DND-41 (cell line): ENCODE measurements around the gene MPL.

Experiments used
- ATAC-seq: fragments of 200-7000 bp; cut with Tn5 transposase; 3 replicates; pipeline ENCODE4 v1.9.1; 2021; ENCODE audit warnings: low read depth; ENCODE audit not compliant: insufficient read depth
- DNase-seq: peaks from one replicate; pipeline ENCODE4 v3.0.0-alpha.2; 2020
- H2AFZ ChIP-seq: 2 replicates; pipeline ENCODE4 v1.6.0; 2012; ENCODE audit warnings: low read depth, low read length
- H3K27ac ChIP-seq: 2 replicates; pipeline ENCODE4 v1.5.1; 2012; ENCODE audit warnings: low read length, inconsistent platforms
- H3K27me3 ChIP-seq: fragments of 200-600 bp; sonication (generic); 2 replicates; pipeline ENCODE4 v1.6.0; 2012; ENCODE audit warnings: low read length, mild to moderate bottlenecking, inconsistent platforms; ENCODE audit not compliant: insufficient read depth, poor library complexity
- H3K36me3 ChIP-seq: 2 replicates; pipeline ENCODE4 v1.5.1; 2012; ENCODE audit warnings: low read length, inconsistent platforms; ENCODE audit not compliant: insufficient read depth
- H3K4me1 ChIP-seq: 2 replicates; pipeline ENCODE4 v1.5.1; 2012; ENCODE audit warnings: mild to moderate bottlenecking, low read length; ENCODE audit not compliant: insufficient read depth
- H3K4me2 ChIP-seq: 2 replicates; pipeline ENCODE4 v1.6.0; 2012; ENCODE audit warnings: mild to moderate bottlenecking, moderate library complexity, low read length, inconsistent platforms; ENCODE audit not compliant: insufficient read depth
- H3K4me3 ChIP-seq, 2 experiments: fragments of 200-600 bp in 1 of 2; shearing (Covaris generic) in 1 of 2; 2 replicates each; pipeline ENCODE4 v1.5.1; 2012 to 2016; ENCODE audit warnings: inconsistent platforms in 2 of 2, low read length in 2 of 2, mild to moderate bottlenecking in 2 of 2, low read depth in 1 of 2, moderate library complexity in 1 of 2
- H3K79me2 ChIP-seq: 2 replicates; pipeline ENCODE4 v1.6.0; 2012; ENCODE audit warnings: low read length, inconsistent platforms; ENCODE audit not compliant: insufficient read depth
- H3K9ac ChIP-seq: 2 replicates; pipeline ENCODE4 v1.6.0; 2012; ENCODE audit warnings: low read depth, mild to moderate bottlenecking, inconsistent platforms, low read length, moderate library complexity
- H3K9me3 ChIP-seq: 2 replicates; pipeline ENCODE4 v1.5.1; 2012; ENCODE audit warnings: low read length, moderate library complexity, mild to moderate bottlenecking, inconsistent platforms; ENCODE audit not compliant: insufficient read depth, severe bottlenecking
- H4K20me1 ChIP-seq: 2 replicates; pipeline ENCODE4 v1.6.0; 2012; ENCODE audit warnings: low read length; ENCODE audit not compliant: insufficient read depth
- CTCF ChIP-seq: IDR thresholded peaks from 2 replicates; pipeline ENCODE4 v1.5.1; 2012; ENCODE audit warnings: borderline replicate concordance, low read length, moderate library complexity, mild to moderate bottlenecking; ENCODE audit not compliant: poor library complexity, severe bottlenecking; ENCODE audit errors: extremely low read depth
- EZH2 ChIP-seq: IDR thresholded peaks from 3 replicates; pipeline ENCODE4 v1.6.1; 2012; ENCODE audit warnings: borderline replicate concordance, low read depth, mild to moderate bottlenecking, moderate library complexity, low read length, inconsistent platforms; ENCODE audit not compliant: severe bottlenecking

The MPL gene

GRCh38 chr1:43292216-43292615 lies 45.4 kb upstream of the MPL start:
- H3K9ac ChIP-seq, result no peak overlapping the region
- no peaks in the 10 kb centered on the region for H3K4me1 ChIP-seq
- ATAC-seq (no peak), DNase-seq (no peak)
- H3K4me3 ChIP-seq, result no peak overlapping the region
- no peak overlapping the region for H3K4me2 ChIP-seq
- H2AFZ ChIP-seq, result no peak overlapping the region
- no peaks in the 10 kb centered on the region for H3K79me2 ChIP-seq
- H3K36me3 ChIP-seq, result no peaks in the 10 kb centered on the region
- no peaks in the 10 kb centered on the region for H3K27me3 ChIP-seq
- 0 out of 2 replicates have a peak, but pooled peaks cover 2% of the 10 kb centered on the region for H4K20me1 ChIP-seq
- H3K27ac ChIP-seq, result no peak overlapping the region
- no peak for TF ChIP-seq CTCF
- H3K9me3 ChIP-seq, result no peaks in the 10 kb centered on the region

DNA sequence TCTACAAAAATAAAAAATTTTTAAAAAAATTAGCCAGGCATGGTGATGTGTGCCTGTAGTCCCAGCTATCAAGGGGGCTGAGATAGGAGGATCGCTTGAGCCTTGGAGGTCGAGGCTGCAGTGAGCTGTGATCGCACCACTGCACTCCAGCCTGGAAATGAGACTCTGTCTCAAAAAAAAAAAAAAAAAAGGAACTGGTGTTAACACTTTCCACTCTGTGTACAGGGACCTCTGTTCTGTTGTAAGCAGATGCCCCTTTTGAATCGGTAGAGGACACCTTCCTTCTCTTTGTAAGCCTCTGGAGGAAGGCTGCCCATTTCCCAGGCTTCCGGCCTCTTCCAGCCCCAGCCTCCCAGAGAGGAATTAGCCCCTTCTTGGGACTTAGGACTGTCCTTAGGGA lies 44.9 kb upstream of the MPL start:
- ATAC-seq (no peak), DNase-seq (no peak)
- no peak overlapping the region for H3K9ac ChIP-seq
- no peak for TF ChIP-seq CTCF
- H2AFZ ChIP-seq, result no peak overlapping the region
- no peak overlapping the region for H3K4me3 ChIP-seq
- no peak overlapping the region for H3K27ac ChIP-seq
- H3K4me1 ChIP-seq, result no peaks in the 10 kb centered on the region
- H3K9me3 ChIP-seq, result no peaks in the 10 kb centered on the region
- no peaks in the 10 kb centered on the region for H3K36me3 ChIP-seq
- 0 out of 2 replicates have a peak, but pooled peaks cover 2% of the 10 kb centered on the region for H4K20me1 ChIP-seq
- H3K27me3 ChIP-seq, result no peaks in the 10 kb centered on the region
- no peaks in the 10 kb centered on the region for H3K79me2 ChIP-seq
- no peak overlapping the region for H3K4me2 ChIP-seq

- H3K27ac ChIP-seq, result no peak overlapping the region
- TF ChIP-seq EZH2 (no peak), CTCF (no peak)
- no peaks in the 10 kb centered on the region for H3K27me3 ChIP-seq
- no peaks in the 10 kb centered on the region for H3K79me2 ChIP-seq
- ATAC-seq (no peak), DNase-seq (no peak)
- 0 out of 2 replicates have a peak, but pooled peaks cover 2% of the 10 kb centered on the region for H4K20me1 ChIP-seq
- no peaks in the 10 kb centered on the region for H3K4me1 ChIP-seq
- H3K4me2 ChIP-seq, result no peak overlapping the region
- no peak overlapping the region for H3K9ac ChIP-seq
- no peaks in the 10 kb centered on the region for H3K9me3 ChIP-seq
- no peak overlapping the region for H2AFZ ChIP-seq
- no peak overlapping the region for H3K4me3 ChIP-seq
- no peaks in the 10 kb centered on the region for H3K36me3 ChIP-seq
Observed at GRCh38 chr1:43293176-43293575, 44.4 kb upstream of the MPL start.
